Measurements from ENCODE around the gene ACACA.
"Not testable (repeated sequence)": the region's sequence is repeated elsewhere in the genome, so short reads cannot be mapped to it uniquely, and the experiment has no call there.

ACACA gene

DNA sequence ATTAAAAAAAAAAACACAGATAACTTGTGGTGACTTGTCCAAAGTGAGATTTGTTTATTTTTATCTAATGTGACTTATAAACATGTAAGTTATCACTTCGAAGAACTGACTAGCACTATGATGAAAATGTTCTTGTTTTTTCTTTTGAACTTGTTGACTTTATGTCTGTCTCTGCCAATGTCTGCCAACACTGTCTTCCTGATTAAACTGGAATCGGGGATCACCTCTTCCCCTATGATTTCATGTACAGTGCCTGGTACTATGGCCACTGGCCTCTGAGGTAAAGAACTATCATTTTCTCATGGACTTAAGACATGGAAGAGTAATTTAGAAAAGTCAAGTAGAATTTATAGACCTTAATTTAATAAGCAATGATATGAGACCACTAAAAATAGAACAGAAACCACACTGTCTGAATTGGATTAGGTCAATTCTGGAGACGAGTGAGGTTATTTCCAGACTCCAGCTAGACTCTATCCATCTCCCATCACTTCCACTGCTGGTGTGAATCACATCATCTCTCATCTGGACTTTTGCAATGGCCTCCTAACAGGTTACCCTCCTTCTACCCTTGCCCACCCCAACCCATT is 22.0 kb downstream of the ACACA start:
- DNase-seq = no peak
- TF ChIP-seq GATA1 (IDR thresholded peaks at IDR 0.05; ENCODE audit: low read depth, low read length) (no peak), POLR2A (IDR thresholded peaks at IDR 0.05; ENCODE audit: low read length) (no peak)

DNA sequence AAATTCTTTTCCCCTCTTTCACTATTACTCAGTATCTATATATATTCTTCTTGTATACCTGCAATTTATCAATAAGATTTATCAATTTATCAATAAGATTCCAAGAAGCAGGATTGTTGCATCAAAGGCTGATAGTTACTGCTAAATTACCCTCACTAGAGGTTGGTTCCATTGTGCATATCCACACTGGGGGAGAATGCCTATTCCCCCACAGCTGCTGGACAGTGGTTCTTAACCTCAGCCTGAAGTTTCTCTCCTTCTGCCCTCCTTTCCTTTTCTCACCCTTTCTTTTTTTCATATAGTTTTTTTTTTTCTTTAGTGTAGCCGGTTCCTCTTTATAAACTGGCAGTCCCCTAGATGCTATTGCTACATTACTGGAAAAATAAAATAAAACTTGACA is 24.6 kb downstream of the ACACA start:
- no peak for DNase-seq
- no peak for TF ChIP-seq GATA1 (IDR thresholded peaks at IDR 0.05; ENCODE audit: low read depth, low read length)

GRCh38 chr17:37375706-37376105 is 30.9 kb downstream of the ACACA start, which contains the start of gene C17orf78:
Gene C17orf78 (plus strand): TSS chr17:37375985. CDS start chr17:37376093, 108 bp downstream.
- TF ChIP-seq GATA1 (IDR thresholded peaks at IDR 0.05; ENCODE audit: low read depth, low read length) = no peak
- no peak for TF ChIP-seq POLR2A (IDR thresholded peaks at IDR 0.05; ENCODE audit: low read length)
- DNase-seq = no peak

DNA sequence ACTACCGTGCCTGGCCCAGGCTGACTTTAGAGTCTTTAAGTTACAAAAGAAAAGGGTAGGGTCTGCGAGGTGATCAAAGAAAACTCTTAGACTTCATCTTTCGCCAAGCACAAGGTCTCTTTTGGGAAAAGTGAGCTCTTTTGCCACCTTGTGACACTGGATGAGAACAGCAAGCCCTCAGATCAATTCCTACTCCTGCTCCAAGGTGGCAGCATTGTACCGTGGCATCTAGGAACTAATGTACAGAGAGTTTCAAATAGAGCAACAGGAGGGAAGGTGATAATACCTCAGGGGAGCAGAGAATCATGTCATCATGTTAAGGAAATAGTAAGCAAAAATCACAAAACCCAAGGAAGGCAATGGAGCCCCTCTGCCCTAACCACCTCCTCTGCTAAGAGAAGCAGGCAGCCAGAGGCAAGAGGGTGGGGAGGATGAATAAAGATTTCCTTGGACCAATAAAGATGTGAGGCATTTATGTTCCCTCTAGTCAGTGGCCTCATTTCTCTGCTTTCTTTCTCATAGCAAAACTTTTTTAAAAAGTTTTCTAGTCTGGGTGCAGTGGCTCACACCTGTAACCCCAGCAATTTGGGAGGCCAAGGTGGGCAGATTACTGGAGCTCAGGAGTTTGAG is 33.0 kb downstream of the ACACA start:
- TF ChIP-seq GATA1 (IDR thresholded peaks at IDR 0.05; ENCODE audit: low read depth, low read length) = no peak
- no peak for TF ChIP-seq POLR2A (IDR thresholded peaks at IDR 0.05; ENCODE audit: low read length)
- DNase-seq = peak; percentile 78 to 87

GRCh38 chr17:37368577-37368976 is 38.1 kb downstream of the ACACA start:
- TF ChIP-seq POLR2A (IDR thresholded peaks at IDR 0.05; ENCODE audit: low read length) = no peak
- no peak for TF ChIP-seq GATA1 (IDR thresholded peaks at IDR 0.05; ENCODE audit: low read depth, low read length)
- no peak for DNase-seq

DNA sequence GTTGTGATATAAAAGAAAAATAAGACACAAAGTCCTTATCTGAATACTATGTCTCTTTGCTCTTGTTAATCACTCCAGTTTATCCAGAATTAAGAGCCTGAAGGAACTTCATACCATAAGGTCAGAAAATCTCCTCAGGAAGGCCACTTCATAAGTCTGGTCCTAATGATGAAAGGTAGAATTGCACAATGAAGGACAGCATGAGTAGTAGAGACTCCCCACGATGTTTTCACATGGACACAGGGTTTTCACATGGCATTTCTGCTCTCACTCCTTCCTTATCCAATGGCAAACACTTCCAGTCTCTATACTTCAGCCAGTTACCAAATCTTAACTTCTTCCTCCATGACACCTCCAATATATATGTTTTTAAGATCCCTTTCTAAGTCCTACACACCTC is 41.0 kb downstream of the ACACA start:
- no peak for DNase-seq
- no peak for TF ChIP-seq GATA1 (IDR thresholded peaks at IDR 0.05; ENCODE audit: low read depth, low read length)
- no peak for TF ChIP-seq POLR2A (IDR thresholded peaks at IDR 0.05; ENCODE audit: low read length)

DNA sequence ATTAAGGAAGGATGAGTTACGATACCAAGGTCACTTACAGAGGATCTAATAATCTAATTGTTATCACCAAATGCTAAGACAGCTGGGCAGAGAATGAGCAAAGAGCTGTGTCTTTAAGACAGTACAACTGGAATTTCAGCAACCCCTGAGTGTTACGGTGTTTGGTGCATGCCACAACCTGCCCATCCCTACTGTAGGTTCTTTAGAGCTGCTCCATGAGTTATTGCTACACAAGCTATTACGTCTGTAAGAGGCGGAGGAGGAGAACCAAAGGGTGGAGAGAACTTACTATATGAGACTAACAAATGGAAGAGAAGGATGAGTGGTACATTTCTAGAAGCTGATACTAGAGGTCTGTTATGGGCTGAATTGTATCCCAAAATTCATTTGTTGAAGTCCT is 45.1 kb downstream of the ACACA start:
- no peak for TF ChIP-seq GATA1 (IDR thresholded peaks at IDR 0.05; ENCODE audit: low read depth, low read length)
- no peak for TF ChIP-seq POLR2A (IDR thresholded peaks at IDR 0.05; ENCODE audit: low read length)

DNA sequence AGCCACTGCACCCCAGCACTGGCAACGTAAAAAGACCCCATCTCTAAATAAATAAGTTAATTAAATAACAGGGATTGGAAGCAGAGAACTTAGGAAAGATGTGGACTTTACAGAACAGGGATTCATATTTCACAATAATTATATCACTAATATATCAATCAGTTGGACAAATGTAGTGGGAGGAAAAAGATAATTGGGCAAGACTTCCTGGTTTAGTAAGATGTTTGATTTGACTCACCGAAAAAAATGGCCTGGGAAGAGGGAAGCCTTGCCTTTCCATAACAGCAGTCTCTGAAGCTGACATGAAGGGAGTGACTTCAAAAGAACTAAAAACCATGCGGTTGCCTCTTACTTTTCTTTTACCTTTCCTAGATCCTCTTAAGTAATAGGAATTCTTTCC is 46.0 kb downstream of the ACACA start:
- TF ChIP-seq POLR2A (IDR thresholded peaks at IDR 0.05; ENCODE audit: low read length) = no peak
- no peak for TF ChIP-seq GATA1 (IDR thresholded peaks at IDR 0.05; ENCODE audit: low read depth, low read length)
- no peak for DNase-seq

More for the DNA sequence above, 45.1 kb downstream of the ACACA start:
- DNase-seq = no peak

- no peak for TF ChIP-seq POLR2A (IDR thresholded peaks at IDR 0.05; ENCODE audit: low read length)
- TF ChIP-seq GATA1 (IDR thresholded peaks at IDR 0.05; ENCODE audit: low read depth, low read length) = no peak
- DNase-seq = no peak
These were observed 46.9 kb downstream of the ACACA start for GRCh38 chr17:37359682-37360188.

DNA sequence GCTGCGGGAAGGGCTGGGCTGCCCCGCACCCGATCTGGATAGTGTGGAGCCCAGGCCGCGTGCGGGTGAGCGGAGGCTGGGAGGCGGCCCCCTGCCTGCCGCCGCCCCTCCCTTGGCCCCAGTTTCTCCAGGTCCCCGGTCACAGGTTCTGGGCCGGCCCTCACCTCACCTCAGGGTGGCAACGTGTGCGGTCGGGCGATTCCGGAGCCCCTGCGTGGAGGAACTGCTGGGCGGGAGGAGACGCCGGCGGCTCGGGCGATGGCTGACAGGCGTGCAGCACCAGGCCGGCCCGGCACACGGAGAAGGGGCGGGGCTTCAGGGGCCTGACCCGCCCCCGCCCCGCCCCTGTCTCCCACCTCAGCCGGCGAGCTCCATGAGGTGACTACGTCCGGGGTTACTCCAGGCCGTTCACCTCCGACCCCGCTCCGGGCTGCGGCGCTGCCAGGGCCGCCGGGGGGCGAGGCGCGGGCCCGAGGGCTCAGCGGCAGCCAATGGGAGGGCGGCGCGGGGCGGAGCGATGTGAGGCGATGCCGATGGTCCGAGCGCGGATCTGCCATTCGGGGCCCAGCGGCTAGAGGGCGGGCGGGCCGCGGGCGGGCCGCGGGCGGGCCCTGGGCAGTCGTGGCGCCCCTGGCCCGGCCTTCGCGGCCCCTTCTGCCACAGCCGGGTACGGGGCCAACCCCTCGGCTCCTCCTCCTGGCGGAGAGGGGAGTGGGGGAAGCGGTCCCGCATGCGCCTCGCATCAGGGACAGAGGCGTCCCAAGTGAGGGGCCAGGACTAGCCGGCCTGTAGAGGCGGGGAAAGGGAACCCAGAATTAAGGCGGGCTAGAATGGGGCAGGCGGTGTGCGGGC is 47.6 kb downstream of the ACACA start:
- peak; percentile 96 to 97 for DNase-seq
- TF ChIP-seq POLR2A (IDR thresholded peaks at IDR 0.05; ENCODE audit: low read length) (peak; percentile 80), GATA1 (IDR thresholded peaks at IDR 0.05; ENCODE audit: low read depth, low read length) (no peak)

DNA sequence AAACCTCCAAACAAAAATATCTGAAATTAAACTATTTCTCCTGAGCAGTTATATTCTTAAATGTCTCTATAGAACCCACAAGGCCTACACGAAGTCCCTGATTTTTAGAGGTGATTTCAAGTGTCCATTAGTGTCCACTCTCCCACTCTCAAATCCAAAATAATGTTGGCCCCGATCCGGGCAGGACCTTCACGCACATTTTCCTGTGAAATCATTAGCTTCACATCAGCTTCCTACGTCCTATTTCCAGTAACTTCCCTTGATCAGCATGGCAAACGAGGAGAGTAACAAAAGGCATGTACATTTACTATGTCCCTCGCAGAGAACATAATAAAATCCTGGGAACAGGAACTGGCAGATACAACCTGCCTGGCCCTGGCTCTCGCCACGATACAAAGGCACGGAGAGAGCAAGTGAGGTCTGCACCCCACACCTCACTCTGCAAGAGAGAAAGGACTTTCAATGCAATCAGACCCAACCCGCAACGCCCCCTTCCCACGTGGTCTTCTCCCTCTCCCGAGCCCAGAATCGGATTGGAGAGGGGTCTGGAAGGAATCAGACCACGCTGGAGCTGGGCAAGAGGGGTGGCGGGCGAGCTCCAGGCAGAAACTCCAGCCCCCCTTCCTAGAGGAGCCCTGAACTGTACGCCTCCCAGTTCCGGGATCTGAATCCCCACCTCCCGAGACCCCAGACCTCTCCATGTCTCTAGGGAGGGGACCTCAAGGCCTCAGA is 48.4 kb downstream of the ACACA start:
- TF ChIP-seq GATA1 (IDR thresholded peaks at IDR 0.05; ENCODE audit: low read depth, low read length) = no peak
- TF ChIP-seq POLR2A (IDR thresholded peaks at IDR 0.05; ENCODE audit: low read length) = no peak
- peak; percentile 60 to 63 for DNase-seq

DNA sequence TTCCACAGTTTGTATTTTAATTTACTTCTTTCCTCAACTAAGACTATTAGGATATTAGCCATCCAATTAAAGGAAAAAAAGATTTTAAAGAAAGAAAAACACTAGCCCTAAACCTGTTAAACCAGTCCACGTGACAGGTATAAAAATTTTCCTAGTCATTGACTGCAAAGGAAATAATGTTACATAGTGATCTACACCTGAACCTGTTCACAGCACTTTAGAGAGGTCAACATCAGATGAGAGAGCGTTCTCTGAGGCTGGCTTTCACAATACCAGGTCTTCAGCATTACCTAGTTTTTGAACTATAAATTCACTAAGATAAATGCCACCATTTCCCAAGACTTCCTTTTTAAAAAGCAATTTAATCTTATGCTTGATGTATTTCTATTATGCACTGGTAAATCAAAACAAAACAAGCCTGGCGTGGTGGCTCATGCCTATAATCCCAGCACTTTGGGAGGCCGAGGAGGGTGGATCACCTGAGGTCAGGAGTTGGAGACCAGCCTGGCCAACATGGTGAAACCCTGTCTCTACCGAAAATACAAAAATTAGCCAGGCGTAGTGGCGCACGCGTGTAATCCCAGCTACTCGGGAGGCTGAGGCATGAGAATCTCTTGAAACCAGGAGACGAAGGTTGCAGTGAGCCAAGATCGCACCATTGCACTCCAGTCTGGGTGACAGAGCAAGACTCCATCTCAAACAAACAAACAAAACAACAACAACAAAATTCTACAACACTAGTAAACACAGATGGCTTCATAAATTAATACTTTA is 49.7 kb downstream of the ACACA start:
- DNase-seq = not testable (repeated sequence)

DNA sequence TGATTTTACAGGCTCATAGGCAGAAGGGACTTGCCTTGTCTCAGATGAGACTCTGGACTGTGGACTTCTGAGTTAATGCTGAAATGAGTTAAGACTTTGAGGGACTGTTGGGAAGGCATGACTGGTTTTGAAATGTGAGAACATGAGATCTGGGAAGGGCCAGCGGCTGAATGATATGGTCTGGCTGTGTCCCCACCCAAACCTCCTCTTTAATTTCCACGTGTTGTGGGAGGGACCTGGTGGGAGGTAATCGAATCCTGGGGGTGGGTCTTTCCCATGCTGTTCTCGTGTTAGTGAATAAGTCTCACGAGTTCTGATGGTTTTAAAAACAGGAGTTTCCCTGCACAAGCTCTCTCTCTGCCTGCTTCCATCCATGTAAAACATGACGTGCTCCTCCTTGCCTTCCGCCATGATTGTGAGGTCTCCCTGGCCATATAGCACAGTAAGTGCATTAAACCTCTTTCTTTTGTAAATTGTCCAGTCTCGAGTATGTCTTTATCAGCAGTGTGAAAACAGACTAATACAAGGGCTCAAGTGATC is 59.7 kb downstream of the ACACA start:
- DNase-seq = not testable (repeated sequence)
